Keratinocyte (primary cell): ENCODE data around the gene BLNK. TPM values are rescaled to one million over a fixed set of nuclear protein-coding genes. Genes with fewer than 3 reads are reported as not detected.

Experiments
- DNase-seq: peaks from one replicate; pipeline ENCODE4 v3.0.0-alpha.2; 2011; ENCODE audit warnings: low read depth, missing footprints, low spot score
- FAIRE-seq: peaks from 2 replicates; lab custom pipeline; 2011; peaks lifted over from hg19 to GRCh38; lab: Jason Lieb, UNC
- H2AFZ ChIP-seq: 2 replicates; pipeline ENCODE4 v1.6.0; 2012; ENCODE audit warnings: low read length, control low read depth, inconsistent platforms; ENCODE audit not compliant: control insufficient read depth
- H3K27ac ChIP-seq: 2 replicates; pipeline ENCODE4 v1.5.1; 2011; ENCODE audit warnings: low read length; ENCODE audit not compliant: control insufficient read depth, insufficient read depth
- H3K27me3 ChIP-seq: 3 replicates; pipeline ENCODE4 v1.6.0; 2011; ENCODE audit warnings: low read length; ENCODE audit not compliant: control insufficient read depth, insufficient read depth; ENCODE audit errors: extremely low read depth
- H3K36me3 ChIP-seq, 2 experiments: 2 replicates in 1 of 2; 3 replicates in 1 of 2; pipeline ENCODE4 v1.5.1; 2011; ENCODE audit warnings: low read length in 2 of 2, mild to moderate bottlenecking in 1 of 2; ENCODE audit not compliant: control insufficient read depth in 2 of 2, insufficient read depth in 2 of 2; ENCODE audit errors: extremely low read depth in 1 of 2
- H3K4me1 ChIP-seq: 3 replicates; pipeline ENCODE4 v1.5.1; 2011; ENCODE audit warnings: low read length; ENCODE audit not compliant: control insufficient read depth, insufficient read depth; ENCODE audit errors: extremely low read depth
- H3K4me2 ChIP-seq: 3 replicates; pipeline ENCODE4 v1.6.0; 2011; ENCODE audit warnings: low read depth, low read length; ENCODE audit not compliant: control insufficient read depth, insufficient read depth; ENCODE audit errors: extremely low read depth
- H3K4me3 ChIP-seq, 3 experiments: fragments of 200-600 bp in 1 of 3; sonication (generic) in 1 of 3; 2 replicates in 2 of 3; 3 replicates in 1 of 3; pipeline ENCODE4 v1.5.1; 2011 to 2016; ENCODE audit warnings: low read length in 3 of 3, mild to moderate bottlenecking in 3 of 3, control low read depth in 2 of 3, inconsistent platforms in 1 of 3, low read depth in 1 of 3, mixed read lengths in 1 of 3, mixed run types in 1 of 3, moderate library complexity in 1 of 3; ENCODE audit not compliant: control insufficient read depth in 2 of 3, insufficient read depth in 2 of 3; ENCODE audit errors: extremely low read depth in 1 of 3
- H3K79me2 ChIP-seq: 2 replicates; pipeline ENCODE4 v1.6.0; 2012; ENCODE audit warnings: low read length; ENCODE audit not compliant: control insufficient read depth, insufficient read depth
- H3K9ac ChIP-seq: 3 replicates; pipeline ENCODE4 v1.6.0; 2011; ENCODE audit warnings: low read length; ENCODE audit not compliant: control insufficient read depth, insufficient read depth; ENCODE audit errors: extremely low read depth
- H3K9me1 ChIP-seq: 3 replicates; pipeline ENCODE4 v1.6.0; 2011; ENCODE audit warnings: low read length; ENCODE audit not compliant: control insufficient read depth, insufficient read depth; ENCODE audit errors: extremely low read depth
- H3K9me3 ChIP-seq: 2 replicates; pipeline ENCODE4 v1.5.1; 2012; ENCODE audit warnings: low read depth, low read length; ENCODE audit not compliant: control insufficient read depth
- H4K20me1 ChIP-seq: 3 replicates; pipeline ENCODE4 v1.6.0; 2011; ENCODE audit warnings: low read length; ENCODE audit not compliant: control insufficient read depth, insufficient read depth; ENCODE audit errors: extremely low read depth
- CTCF ChIP-seq, 3 experiments: IDR thresholded peaks in 1 of 3; conservative IDR thresholded peaks in 1 of 3; optimal IDR thresholded peaks in 1 of 3; 2 replicates in 2 of 3; 3 replicates in 1 of 3; pipeline versions ENCODE3 to v1.5.1; 2011; ENCODE audit warnings: low read length in 3 of 3, mild to moderate bottlenecking in 3 of 3, moderate library complexity in 2 of 3, control low read depth in 1 of 3, inconsistent platforms in 1 of 3; ENCODE audit not compliant: insufficient read depth in 2 of 3; ENCODE audit errors: extremely low read depth in 1 of 3
- EZH2 ChIP-seq: IDR thresholded peaks from one replicate; pipeline ENCODE4 v1.6.1; 2012; ENCODE audit warnings: inconsistent platforms, mild to moderate bottlenecking, low read length, moderate library complexity
- dilution Hi-C: fragments of 300-500 bp; cut with MboI; formaldehyde crosslinking; loops from one replicate; pipeline ENCODE4 v1.7.0; 2020; ENCODE audit warnings: low sequenced_read_pairs; ENCODE audit not compliant: extremely low pct_ligation_motif_present
- polyA plus RNA-seq, 5 experiments: library from polyadenylated mRNA; depleted of rRNA in 3 of 5; stranded (reverse) in 3 of 5; stranded (forward) in 1 of 5; unstranded in 1 of 5; fragments of >200 nt; gene quantifications; 1 replicate in 1 of 5; 2 replicates in 3 of 5; 3 replicates in 1 of 5; pipeline versions ENCODE4 v1.2.1 to v1.2.3, GENCODE V29; 2011 to 2012; ENCODE audit warnings: missing spikeins in 2 of 5, low read depth in 1 of 5, low replicate concordance in 1 of 5

Gene BLNK
- polyA plus RNA-seq, 1 donor (not counting 4 experiments of a cell fraction or from before 2014, with no cell fraction given) = 2.2 TPM

GRCh38 chr10:96244354-96244753 lies 27.0 kb downstream of the BLNK start:
- H3K4me2 ChIP-seq = no peak overlapping the region
- TF ChIP-seq CTCF (optimal IDR thresholded peaks at IDR 0.05 in 1 of 3, IDR thresholded peaks at IDR 0.05 in 1 of 3, conservative IDR thresholded peaks at IDR 0.05 in 1 of 3; ENCODE audit: extremely low read depth in 1 of 3, insufficient read depth in 2 of 3, low read length in 3 of 3) = no peak
- no peak for TF ChIP-seq EZH2
- no peaks in the 10 kb centered on the region for H3K4me1 ChIP-seq
- no peak overlapping the region for H2AFZ ChIP-seq
- no peaks in the 10 kb centered on the region for H4K20me1 ChIP-seq
- FAIRE-seq (no peak), DNase-seq (no peak)
- H3K79me2 ChIP-seq = no peaks in the 10 kb centered on the region
- H3K27ac ChIP-seq = no peak overlapping the region
- H3K27me3 ChIP-seq = no peaks in the 10 kb centered on the region
- H3K4me3 ChIP-seq = no peak overlapping the region
- dilution Hi-C loops = no loop called here
- no peak overlapping the region for H3K9ac ChIP-seq
- H3K9me1 ChIP-seq = no peaks in the 10 kb centered on the region
- H3K36me3 ChIP-seq = no peaks in the 10 kb centered on the region
- no peaks in the 10 kb centered on the region for H3K9me3 ChIP-seq

GRCh38 chr10:96243296-96243695 lies 28.1 kb downstream of the BLNK start:
- DNase-seq = no peak
- FAIRE-seq = no peak
- Histone ChIP-seq H3K4me3 (no peak overlapping the region), H3K27me3 (no peaks in the 10 kb centered on the region), H3K27ac (no peak overlapping the region), H3K36me3 (no peaks in the 10 kb centered on the region), H3K79me2 (no peaks in the 10 kb centered on the region), H3K4me2 (no peak overlapping the region), H3K9ac (no peak overlapping the region), H3K4me1 (no peaks in the 10 kb centered on the region), H3K9me3 (no peaks in the 10 kb centered on the region), H3K9me1 (no peaks in the 10 kb centered on the region), H4K20me1 (no peaks in the 10 kb centered on the region), H2AFZ (no peak overlapping the region)
- dilution Hi-C loops = no loop called here
- no peak for TF ChIP-seq CTCF (optimal IDR thresholded peaks at IDR 0.05 in 1 of 3, IDR thresholded peaks at IDR 0.05 in 1 of 3, conservative IDR thresholded peaks at IDR 0.05 in 1 of 3; ENCODE audit: extremely low read depth in 1 of 3, insufficient read depth in 2 of 3, low read length in 3 of 3)
- TF ChIP-seq EZH2 = no peak
